Activated CD4-positive, alpha-beta T cell treated with anti-CD3 and anti-CD28 coated beads, Interleukin-2, amount 50 U/mL, for 48 hours (primary cell): ENCODE results near the gene IDUA.
"Not testable (repeated sequence)": the region's sequence is repeated elsewhere in the genome, so short reads cannot be mapped to it uniquely, and the experiment has no call there.

ENCODE experiments used
- DNase-seq, 2 experiments: peaks; one replicate each; pipeline ENCODE4 v3.0.0-alpha.2; 2020

Gene IDUA

DNA sequence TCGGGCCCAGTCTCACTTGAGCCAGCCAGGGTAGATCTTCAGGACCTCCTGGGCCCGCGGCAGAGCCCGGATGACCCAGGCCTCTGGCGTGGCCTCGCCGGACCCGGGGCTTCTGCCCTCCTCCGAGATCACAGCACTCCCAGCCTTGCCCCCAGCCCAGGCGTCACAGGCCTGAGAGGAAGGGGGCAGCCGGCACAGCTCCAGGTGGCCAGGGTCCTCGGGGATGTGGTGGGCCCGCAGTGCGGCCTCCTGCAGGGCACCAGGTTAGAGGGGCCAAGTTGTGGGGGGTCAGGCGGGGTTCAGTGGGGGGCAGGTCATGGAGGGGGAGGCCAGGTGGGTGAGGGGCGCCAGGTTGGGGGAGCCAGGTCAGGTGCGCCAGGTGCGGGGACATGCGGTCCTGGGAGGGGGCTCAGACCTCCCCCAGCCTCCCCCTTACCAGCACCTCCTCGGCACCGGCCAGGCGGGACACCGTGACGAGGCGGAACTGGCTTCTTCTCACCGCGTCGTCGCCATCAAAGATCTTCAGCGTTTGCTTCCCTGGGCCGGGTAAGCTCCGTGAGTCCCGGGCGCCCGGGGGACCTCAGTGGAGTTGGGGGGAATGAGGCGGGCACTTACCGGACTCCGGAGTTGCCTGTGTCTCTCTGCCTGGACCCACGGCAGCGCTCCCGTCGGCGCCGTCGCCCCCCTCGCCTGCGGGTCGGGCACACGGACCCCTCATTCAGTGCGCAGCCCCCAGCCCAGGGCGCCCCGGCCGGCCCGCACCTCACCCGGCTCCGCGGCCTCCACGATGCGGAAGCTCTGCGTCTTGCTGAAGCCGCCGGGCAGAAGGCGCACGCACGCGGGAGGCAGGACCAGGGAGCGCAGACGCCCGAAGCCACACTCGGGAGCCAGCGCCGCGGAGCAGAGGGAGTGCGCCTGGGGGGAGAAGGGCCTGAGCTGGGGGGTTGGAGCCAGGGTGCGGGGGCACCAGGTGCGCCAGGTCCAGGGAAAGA lies 19.4 kb upstream of the IDUA start:
- no peak for DNase-seq

- no peak for DNase-seq
These were observed 18.6 kb upstream of the IDUA start for GRCh38 chr4:968221-968620.

DNA sequence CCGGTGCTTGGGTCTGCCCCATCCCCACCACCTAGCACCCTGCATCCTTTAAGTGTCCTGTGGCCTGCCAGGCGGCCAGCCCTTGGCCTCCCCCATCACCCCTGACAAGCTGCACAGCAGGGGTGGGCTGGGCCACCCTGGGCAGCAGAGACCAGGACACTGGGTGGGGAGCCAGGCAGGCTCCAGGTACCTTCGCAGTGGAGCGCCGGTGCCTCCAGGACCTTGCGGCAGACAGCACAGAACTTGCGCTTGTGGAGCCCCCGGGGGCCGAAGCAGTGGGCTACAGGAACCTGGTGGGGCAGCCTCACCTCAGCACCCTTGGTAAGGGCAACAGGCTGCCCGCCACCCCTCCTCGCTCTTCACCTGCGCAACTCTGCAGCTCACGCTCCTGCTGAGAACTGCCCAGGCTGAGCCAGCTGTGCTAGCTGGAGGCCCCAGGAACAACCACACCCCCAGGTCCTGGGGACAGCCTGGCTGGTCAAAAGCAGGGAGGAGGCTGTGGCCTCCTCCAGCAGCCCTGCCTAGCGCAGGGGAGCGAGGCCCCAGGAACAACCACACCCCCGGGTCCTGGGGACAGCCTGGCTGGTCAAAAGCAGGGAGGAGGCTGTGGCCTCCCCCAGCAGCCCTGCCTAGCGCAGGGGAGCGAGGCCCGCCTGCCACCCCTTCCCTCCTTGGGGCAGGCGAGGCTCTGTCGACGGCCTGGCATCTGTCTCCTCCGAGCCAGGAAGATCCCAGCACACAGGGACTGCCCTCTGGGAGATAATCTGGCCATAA lies 18.0 kb upstream of the IDUA start:
- no peak for DNase-seq

DNA sequence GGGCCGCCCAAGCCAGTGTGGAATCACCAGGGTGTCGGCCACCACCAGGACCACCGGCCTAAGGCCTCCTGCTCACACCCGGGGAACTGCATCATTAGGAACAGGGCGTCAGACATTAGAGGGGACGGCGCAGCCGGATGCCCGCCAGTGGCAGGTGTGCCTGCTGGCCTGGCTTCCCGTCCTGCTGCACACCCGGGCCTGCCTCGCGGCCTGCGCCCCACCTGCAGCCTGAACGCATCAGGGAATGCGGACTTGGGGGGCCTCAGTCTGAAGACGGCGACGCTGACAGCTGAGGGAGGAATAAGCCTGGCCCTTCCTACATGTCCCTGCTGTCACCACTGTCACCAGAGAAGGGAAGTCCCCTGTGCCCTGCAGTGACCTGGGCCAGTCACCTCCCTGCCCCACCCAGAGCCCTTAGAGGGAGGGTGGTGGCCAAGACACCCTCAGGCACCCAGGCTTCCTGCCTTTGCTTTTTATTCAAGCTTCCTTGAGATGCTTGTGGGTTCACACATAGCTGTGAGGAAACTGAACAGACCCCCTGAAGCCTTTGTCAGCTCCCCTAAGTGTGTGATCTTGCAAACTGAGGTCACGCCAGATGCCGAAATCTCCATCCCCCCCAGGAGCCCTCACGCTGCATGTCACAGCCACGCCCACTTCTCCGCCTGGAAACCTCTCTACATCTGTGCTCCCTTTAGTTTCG lies 16.6 kb upstream of the IDUA start:
- no peak for DNase-seq

DNA sequence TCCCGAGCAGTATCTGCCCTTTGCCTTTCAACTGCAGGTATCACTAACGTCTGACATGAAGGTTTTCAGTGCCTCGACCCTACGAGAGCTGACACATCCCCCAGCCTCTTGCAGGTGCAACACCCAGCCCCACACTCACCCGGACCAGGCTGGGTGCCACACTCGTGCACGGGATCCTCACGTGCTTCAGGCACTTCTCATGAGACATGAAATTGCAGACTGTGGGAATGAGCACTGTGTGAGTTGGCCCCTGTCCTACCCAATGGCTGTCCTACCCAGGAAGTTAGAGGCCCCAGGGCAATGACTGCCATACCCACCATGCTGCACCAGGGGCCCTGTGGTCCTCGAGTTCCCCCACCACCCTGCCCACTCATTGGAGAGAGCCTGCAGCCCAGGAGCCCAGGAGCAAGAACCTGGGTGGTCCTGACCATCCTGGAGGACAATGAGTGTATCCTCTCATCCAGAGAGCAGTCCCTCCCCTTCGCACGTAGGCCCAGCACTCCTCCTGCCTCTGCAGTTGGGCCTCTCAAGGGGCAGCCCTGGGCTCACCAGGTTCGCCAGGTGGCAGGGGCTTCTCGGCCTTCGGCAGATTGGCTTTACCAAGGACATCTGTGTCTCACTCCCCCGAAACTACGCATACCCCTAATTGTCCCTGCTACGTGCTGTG lies 15.9 kb upstream of the IDUA start:
- DNase-seq = no peak

GRCh38 chr4:971666-972500 lies 15.0 kb upstream of the IDUA start:
- no peak for DNase-seq

DNA sequence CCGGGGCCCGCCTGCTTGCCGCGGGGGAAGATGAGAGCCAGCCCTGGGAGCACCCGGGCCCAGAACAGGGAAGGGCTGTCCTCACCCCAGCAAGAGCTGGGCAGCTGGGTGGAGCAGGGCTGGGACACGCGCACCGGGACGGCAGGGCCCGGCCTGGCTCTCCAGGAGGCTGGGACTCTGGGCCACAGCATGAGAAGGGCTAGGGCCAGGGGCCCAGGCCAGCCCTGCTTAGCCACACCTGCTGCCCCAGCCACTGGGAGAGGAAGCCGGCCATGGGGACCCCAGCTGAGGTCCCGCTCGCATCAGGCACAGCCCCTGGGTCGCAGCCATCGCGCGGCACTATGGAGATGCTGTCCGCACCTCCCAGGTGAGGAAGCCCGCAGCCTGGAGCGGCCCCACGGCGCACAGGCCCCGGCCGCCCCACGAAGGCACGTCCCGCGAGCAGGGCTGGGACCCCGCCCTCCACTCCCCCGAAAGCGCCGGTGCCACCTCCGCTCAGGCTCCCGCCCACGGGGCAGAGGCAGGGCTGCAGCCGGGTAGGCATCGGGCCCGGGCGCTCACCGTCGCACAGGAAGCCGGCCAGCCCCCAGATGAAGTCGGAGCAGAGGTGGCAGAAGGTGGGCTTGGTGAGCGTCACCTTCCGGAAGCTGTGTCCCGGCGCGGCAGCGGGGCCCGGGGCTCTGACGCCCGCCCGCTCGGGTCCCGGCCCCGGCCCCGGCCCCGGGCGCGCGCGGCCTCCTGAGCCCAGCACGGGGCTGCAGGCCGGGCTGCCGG lies 14.0 kb upstream of the IDUA start:
- DNase-seq = peak; percentile 47 to 56

DNA sequence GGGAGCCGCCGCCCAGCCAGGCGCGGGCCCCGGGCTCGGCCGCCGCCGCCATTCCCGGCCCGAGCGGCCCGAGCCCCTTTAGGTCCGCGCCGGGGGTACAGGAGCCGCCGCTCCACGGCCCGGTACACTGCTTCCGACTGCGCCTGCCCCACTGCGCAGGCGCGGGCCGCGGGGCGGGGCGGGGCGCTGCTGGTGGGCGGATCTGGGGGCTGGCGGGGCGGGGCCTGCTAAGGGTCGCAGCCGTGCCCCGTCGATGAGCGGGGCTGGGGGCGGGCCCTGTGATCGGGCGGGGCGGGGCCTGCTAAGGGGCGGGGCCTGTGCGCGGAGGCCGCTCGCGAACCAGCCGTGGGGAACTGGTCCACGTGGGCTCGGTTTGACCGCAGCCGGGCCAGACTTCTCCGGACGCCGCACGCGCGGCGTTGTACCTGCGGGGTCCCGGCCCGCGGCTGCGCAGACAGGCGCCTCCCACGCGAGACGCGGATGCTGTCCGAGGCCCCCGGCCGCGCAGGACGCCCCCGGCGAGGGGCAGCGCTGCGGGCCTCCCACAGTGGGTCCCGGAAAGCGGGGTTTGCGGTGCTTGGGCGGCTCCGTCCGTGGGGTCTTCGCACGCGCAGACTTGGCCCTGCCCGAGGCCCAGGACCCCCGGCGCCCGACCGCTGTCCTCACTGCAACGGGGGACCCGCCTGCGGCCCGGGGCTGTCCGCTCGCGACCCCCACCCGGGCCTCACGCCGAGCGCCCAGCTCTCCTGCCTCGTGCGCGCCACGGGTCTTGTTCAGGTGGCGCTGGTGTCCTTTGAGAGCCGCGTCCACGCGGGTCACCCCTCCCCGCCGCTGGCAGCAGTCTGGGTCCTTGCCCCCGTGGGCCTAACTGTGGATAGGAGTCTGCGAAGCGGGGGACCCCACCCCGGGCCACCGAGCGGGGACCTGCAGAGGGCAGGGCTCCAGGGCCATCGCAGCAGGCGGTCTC lies 13.1 kb upstream of the IDUA start, which contains the start of gene DGKQ:
TSS of gene DGKQ (minus strand) at position 139 of the 967 bp plus-strand sequence. CDS start at position 52, 87 bp downstream.
- peak; percentile 80 for DNase-seq

- no peak for DNase-seq
These were observed 12.2 kb upstream of the IDUA start for GRCh38 chr4:974668-975067.

GRCh38 chr4:976016-976415 lies 10.8 kb upstream of the IDUA start:
- DNase-seq = not testable (repeated sequence)

GRCh38 chr4:978957-979701 lies 7.7 kb upstream of the IDUA start:
- no peak for DNase-seq

GRCh38 chr4:982291-982690 lies 4.6 kb upstream of the IDUA start:
- no peak for DNase-seq

DNA sequence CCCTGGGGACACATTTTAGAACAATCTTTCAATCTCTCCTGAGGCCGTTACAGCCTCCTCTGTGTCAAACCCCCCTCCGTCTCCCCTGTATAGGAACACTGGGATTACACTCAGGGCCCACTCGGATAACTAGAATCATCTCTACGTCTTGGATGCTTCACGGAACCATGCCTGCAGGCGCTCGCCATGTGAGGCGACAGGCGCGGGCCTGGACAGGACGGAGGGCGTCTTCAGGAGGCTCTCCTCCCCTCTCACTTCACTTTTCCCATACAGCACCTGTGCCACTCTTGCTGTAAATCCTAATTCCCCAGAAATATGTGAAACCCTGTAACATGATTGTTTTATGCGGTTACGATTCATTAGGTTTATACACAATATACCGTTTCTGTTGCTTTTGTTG lies 4.0 kb upstream of the IDUA start:
- DNase-seq = no peak

DNA sequence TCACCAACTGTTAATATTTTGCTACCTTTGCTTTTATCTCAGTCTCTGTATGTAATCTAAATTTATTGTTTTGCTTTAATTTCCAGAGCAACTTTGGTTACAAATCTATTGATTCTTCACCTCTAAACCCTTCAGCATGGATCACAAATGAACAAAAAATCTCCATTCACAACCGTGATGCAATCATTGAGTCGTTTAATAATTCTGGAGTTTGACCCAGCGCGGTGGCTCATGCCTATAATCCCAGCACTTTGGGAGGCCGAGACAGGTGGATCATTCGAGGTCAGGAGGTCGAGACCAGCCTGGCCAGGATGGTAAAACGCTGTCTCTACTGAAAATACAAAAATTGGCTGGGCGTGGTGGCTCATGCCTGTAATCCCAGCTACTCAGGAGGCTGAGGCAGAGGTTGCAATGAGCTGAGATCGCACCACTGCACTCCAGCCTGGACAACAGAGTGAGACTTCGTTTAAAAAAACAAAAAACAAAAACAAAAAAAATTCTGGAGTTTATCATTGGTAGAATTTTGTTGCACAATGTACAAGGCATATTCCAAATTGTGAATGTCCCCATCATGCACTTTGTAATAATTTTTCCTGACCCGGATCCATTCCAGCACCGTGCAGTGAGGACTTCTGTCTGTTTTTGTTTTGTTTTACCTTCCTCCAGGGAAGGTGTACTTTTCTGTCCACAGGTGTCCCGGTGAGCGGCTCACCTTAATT lies 2.3 kb upstream of the IDUA start:
- no peak for DNase-seq

- peak; percentile 81 to 83 for DNase-seq
These were observed 1.6 kb upstream of the IDUA start for GRCh38 chr4:985123-985830.

DNA sequence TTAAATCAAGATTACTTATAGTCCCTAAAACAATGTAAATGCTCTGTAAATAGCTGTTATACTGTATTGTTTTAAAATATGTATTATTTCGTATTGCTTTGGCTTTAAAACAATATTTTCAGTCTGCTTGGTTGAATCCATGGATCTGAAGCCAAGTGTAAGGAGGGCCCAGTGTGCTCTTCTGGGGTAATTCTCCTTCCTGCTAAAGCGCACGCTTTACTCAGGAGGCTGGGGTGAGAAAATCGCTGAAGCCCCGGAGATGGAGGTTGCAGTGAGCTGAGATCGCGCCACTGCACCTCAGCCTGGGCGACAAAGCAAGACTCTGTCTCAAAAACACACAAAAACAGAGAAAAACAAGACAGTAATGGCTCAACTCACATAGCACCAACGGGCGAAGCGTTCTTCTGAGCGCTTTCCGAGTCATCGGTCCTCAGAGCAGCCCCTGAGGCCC lies 391 bp upstream of the IDUA start:
- peak in 1 of 2 experiments; percentile 20 for DNase-seq
